Hepatocyte (in vitro differentiated cells): ENCODE measurements around the gene EPS8L3.

Experiments used
- EZH2 ChIP-seq: fragments of 200-600 bp; sonication (generic); IDR thresholded peaks from 2 replicates; pipeline ENCODE4 v1.6.1; 2016; ENCODE audit warnings: antibody characterized with exemption, mild to moderate bottlenecking, borderline replicate concordance
- EZH2phosphoT487 ChIP-seq: fragments of 200-600 bp; sonication (generic); IDR thresholded peaks from one replicate; pipeline ENCODE4 v1.6.1; 2018; ENCODE audit warnings: antibody characterized with exemption, mild to moderate bottlenecking, low read depth, moderate library complexity; ENCODE audit not compliant: unreplicated experiment, severe bottlenecking
- TF ChIP-seq, protein P1 (sequence below): fragments of 200-600 bp; sonication (generic); IDR thresholded peaks from 2 replicates; pipeline ENCODE4 v1.5.1; 2016; ENCODE audit warnings: antibody characterized with exemption, mild to moderate bottlenecking; ENCODE audit not compliant: poor library complexity

GRCh38 chr1:109721042-109721441 is 42.7 kb downstream of the EPS8L3 start:
- TF ChIP-seq, protein P1, sequence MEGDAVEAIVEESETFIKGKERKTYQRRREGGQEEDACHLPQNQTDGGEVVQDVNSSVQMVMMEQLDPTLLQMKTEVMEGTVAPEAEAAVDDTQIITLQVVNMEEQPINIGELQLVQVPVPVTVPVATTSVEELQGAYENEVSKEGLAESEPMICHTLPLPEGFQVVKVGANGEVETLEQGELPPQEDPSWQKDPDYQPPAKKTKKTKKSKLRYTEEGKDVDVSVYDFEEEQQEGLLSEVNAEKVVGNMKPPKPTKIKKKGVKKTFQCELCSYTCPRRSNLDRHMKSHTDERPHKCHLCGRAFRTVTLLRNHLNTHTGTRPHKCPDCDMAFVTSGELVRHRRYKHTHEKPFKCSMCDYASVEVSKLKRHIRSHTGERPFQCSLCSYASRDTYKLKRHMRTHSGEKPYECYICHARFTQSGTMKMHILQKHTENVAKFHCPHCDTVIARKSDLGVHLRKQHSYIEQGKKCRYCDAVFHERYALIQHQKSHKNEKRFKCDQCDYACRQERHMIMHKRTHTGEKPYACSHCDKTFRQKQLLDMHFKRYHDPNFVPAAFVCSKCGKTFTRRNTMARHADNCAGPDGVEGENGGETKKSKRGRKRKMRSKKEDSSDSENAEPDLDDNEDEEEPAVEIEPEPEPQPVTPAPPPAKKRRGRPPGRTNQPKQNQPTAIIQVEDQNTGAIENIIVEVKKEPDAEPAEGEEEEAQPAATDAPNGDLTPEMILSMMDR = no peak
- no peak for TF ChIP-seq EZH2
- no peak for TF ChIP-seq EZH2phosphoT487
